ENCODE results near the gene MCF2L. TPM values are rescaled to one million over a fixed set of nuclear protein-coding genes. Genes with fewer than 3 reads are reported as not detected.
A peak's percentile ranks its signal among the peaks of the same experiment; 100 is the strongest.

Gene MCF2L
- total RNA-seq, 2 experiments from 2014 or later, result 6.5 to 7.4 TPM

DNA sequence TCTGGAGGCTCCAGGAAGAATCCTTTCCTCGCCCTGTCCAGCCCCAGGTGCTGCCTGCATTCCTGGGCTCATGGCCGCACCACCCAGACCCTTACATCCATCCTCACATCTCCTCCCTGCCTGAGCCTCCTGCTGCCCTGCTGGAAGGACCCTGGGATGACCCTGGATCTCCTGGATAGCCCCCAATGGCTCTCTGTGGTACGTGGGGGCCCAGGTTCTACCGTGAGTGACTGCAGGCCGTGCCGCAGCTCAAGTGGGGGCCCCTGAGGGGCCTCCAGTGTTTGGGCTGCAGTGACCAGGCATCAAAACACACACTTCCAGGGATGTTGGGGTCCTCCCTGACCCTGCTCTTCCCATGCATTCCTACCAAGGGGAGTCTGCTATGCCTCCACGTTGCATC, 8.3 kb upstream of the MCF2L start:
- Mint-ChIP-seq H3K36me3 (ENCODE audit: low read depth) (no peaks in the 10 kb centered on the region), H3K4me3 (no peak overlapping the region), H3K4me1 (ENCODE audit: low read depth) (no peaks in the 10 kb centered on the region), H3K9me3 (no peaks in the 10 kb centered on the region), H3K27me3 (ENCODE audit: low read depth) (no peaks in the 10 kb centered on the region), H3K27ac (no peak overlapping the region)
- intact Hi-C loops (cut with micrococcal nuclease), result no loop called here
- DNase-seq, result no peak
- CTCF ChIA-PET, result no interaction called here

DNA sequence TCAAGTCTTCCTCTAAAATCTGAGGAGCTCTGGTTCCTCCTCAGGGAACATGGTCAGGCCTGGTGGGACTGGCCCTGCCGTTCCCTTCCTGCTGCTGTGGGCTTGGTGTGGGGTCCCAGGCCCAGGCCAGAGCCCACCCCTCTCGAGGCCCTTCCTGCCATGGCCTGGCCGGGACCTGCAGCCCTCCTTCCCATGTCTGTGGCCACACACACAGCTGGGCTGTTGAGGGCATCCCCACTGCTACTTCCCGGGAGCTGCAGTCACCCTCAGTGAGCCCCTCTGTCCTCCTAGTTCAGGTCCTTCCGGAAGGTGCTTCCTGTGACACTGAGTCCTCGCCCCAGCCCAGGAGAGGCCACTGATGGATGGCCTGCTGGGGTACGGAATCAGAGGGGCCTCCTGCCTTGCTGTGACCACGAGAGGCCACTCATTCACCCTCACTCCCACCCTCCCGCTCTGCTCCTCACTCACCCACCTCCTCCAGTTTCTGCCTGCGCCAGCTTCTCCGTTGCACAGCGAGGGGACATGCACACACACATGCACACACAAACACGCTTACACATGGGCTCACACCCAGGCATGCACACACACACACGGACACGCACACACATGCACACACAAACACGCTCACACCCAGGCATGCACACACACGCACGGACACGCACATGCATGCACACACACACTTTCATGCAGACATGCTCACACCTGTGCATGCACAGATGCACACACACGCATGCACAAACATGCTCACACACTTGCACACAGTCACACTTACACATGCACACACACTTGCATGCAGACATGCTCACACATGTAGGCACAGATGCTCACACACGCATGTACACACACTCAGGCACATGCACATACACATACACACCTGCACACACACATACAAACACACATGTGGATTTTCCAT, 7.3 kb upstream of the MCF2L start:
- CTCF ChIA-PET, result no interaction called here
- H3K27ac Mint-ChIP-seq, result no peak overlapping the region
- no peaks in the 10 kb centered on the region for H3K27me3 Mint-ChIP-seq (ENCODE audit: low read depth)
- H3K36me3 Mint-ChIP-seq (ENCODE audit: low read depth), result peaks cover 1% of the 10 kb centered on the region
- H3K4me3 Mint-ChIP-seq, result no peak overlapping the region
- intact Hi-C loops (cut with micrococcal nuclease), result no loop called here
- no peak for DNase-seq
- no peaks in the 10 kb centered on the region for H3K4me1 Mint-ChIP-seq (ENCODE audit: low read depth)
- no peaks in the 10 kb centered on the region for H3K9me3 Mint-ChIP-seq

DNA sequence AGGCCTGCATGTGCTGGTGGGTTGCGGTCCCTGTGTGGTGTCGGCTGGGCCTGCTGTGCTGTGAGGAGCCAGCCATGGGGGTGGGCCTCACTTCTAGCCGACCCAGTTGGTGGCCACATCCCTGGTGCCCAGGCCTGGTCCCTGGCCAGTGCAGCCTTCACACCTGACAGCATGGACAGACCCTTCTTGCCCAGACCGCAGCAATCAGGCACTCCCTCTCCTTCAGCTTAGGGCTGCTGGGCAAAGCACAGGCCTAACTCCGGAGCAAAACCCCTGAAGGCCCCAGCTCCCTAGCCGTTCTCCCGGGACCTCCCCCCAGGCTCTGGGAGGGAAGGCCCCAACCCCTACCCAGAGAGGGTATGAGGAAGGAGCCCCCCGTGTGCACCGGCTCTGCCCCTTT, 6.6 kb upstream of the MCF2L start:
- intact Hi-C loops (cut with micrococcal nuclease), result no loop called here
- H3K9me3 Mint-ChIP-seq, result no peaks in the 10 kb centered on the region
- peaks cover 2% of the 10 kb centered on the region for H3K36me3 Mint-ChIP-seq (ENCODE audit: low read depth)
- no peak overlapping the region for H3K4me3 Mint-ChIP-seq
- no peak for DNase-seq
- H3K27ac Mint-ChIP-seq, result no peak overlapping the region
- CTCF ChIA-PET, result no interaction called here
- no peaks in the 10 kb centered on the region for H3K27me3 Mint-ChIP-seq (ENCODE audit: low read depth)
- H3K4me1 Mint-ChIP-seq (ENCODE audit: low read depth), result no peaks in the 10 kb centered on the region

DNA sequence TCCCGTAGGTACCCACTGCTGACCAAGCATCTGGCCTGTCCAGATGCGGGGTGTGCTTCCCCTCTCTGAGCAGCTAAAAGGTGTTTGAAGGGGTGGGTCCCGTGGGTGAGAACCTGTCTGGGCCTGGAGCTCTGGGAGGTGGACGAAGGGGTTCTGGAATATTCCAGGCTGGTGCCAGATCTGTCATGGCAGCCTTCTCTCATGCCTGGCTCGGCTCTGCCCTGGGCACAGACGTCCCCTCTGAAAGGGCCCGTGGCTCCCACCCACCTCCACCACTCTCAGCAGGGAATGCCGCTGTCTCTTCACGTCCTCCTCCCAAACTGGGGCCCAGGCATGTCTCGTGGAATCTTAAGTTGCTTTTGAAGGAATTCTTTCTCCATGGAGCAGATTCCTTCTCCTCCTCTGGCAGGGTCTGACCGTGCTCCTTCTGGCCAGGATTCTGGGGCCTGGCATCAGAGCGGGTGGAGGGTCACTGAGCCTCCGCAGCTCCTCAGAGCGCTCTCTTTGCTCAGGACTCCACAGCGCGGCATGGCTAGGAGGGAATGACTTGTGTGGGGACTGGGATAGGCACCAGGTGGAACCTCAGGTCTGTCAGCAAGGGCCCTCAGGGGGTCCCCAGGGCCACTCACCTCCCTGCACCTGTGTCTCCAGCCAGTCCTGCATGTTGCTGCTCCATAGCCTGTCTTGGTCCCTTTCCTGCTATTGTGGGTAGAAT, 5.9 kb upstream of the MCF2L start:
- intact Hi-C loops (cut with micrococcal nuclease), result no loop called here
- Mint-ChIP-seq H3K36me3 (ENCODE audit: low read depth) (peaks cover 2% of the 10 kb centered on the region), H3K4me3 (no peak overlapping the region), H3K27ac (no peak overlapping the region), H3K27me3 (ENCODE audit: low read depth) (no peaks in the 10 kb centered on the region), H3K4me1 (ENCODE audit: low read depth) (peaks cover 4% of the 10 kb centered on the region), H3K9me3 (no peaks in the 10 kb centered on the region)
- CTCF ChIA-PET, result no interaction called here
- no peak for DNase-seq

DNA sequence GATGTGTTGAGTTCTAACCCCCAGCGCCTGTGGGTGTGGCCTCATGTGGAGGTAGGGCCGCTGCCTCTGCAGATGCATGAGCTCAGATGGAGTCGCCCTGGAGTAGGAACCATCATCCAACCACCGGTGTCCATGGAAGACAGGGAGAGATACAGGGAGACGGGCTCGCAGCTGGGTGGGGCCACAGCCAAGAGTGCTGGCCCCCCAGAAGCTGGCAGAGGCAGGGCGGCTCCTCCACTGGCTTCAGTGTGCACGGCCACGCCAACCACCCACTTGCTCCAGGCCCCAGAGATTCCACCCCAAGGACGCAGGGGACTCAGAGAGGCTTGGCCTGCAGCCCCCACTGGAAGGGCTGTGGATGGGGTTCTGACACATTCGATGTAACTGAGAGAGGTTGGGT, 5.4 kb upstream of the MCF2L start:
- H3K36me3 Mint-ChIP-seq (ENCODE audit: low read depth), result peaks cover 2% of the 10 kb centered on the region
- intact Hi-C loops (cut with micrococcal nuclease), result no loop called here
- no peaks in the 10 kb centered on the region for H3K27me3 Mint-ChIP-seq (ENCODE audit: low read depth)
- H3K9me3 Mint-ChIP-seq, result no peaks in the 10 kb centered on the region
- no peak overlapping the region for H3K4me3 Mint-ChIP-seq
- no peak overlapping the region for H3K27ac Mint-ChIP-seq
- peaks cover 5% of the 10 kb centered on the region for H3K4me1 Mint-ChIP-seq (ENCODE audit: low read depth)
- CTCF ChIA-PET, result no interaction called here
- no peak for DNase-seq

DNA sequence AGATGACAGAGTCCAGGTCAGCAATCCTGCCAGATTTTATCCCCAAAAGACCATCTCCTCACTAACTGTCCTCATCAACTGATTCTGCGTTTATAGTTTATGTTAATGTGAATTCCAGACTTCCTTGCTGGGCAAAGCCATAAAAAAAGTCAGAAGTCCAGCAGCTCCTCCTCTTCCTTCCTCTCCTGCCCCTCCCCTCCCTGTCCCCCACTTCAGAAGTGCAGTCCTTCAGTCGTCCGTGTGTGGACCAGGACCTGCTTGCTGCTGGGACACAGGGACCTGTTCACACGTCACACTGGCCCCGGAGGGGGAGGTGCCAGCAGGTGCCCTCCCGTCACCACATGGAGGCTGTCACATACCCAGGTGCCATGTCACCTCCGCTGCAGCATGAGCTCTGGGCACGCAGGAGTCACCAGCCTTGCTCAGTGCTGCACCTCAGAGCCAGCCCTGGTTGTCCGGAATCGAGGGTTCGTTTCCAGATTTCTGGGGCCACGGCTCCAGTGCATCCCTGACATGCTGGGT, 4.0 kb upstream of the MCF2L start:
- intact Hi-C loops (cut with micrococcal nuclease), result no loop called here
- Mint-ChIP-seq H3K4me3 (no peak overlapping the region), H3K27ac (no peak overlapping the region), H3K27me3 (ENCODE audit: low read depth) (no peaks in the 10 kb centered on the region), H3K36me3 (ENCODE audit: low read depth) (peaks cover 2% of the 10 kb centered on the region), H3K9me3 (no peaks in the 10 kb centered on the region), H3K4me1 (ENCODE audit: low read depth) (peaks cover 14% of the 10 kb centered on the region)
- CTCF ChIA-PET, result interaction anchor here (1.0 kb wide), 1 partner anchor 10 kb away, joined by 3 read pairs; no protein-coding TSS in a partner anchor
- no peak for DNase-seq

DNA sequence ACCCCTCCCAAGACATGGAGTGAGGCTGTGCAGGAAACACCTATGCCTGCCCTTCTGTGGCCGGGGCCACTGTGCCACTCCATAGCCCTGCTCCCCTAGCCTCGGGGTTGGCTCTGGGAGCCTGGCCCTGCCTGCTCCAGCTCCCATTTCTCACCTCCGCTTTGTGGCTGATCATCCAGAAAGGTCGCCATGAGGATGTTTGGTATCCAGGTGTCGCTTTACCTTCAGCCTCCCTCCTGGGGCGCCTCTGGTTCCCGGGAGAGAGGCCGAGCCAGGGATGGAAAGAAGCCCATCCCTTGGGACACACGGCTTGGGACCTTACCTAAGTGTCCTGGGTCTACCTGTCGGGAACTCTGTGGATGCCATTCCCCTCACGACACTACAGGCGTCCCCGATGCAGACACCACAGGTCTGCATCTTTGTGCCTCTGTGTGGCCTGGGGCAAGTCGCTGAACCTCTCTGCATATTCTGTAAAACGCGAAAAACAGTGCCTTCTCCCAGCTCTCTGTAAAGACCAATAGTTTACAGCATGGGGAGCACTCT, 3.4 kb upstream of the MCF2L start:
- Mint-ChIP-seq H3K4me3 (no peak overlapping the region), H3K9me3 (no peaks in the 10 kb centered on the region), H3K27ac (no peak overlapping the region), H3K27me3 (ENCODE audit: low read depth) (no peaks in the 10 kb centered on the region), H3K36me3 (ENCODE audit: low read depth) (peaks cover 2% of the 10 kb centered on the region), H3K4me1 (ENCODE audit: low read depth) (peaks cover 19% of the 10 kb centered on the region)
- DNase-seq, result no peak
- CTCF ChIA-PET, result interaction anchor here (1.0 kb wide), 1 partner anchor 9 kb away, joined by 3 read pairs; no protein-coding TSS in a partner anchor
- intact Hi-C loops (cut with micrococcal nuclease), result no loop called here

DNA sequence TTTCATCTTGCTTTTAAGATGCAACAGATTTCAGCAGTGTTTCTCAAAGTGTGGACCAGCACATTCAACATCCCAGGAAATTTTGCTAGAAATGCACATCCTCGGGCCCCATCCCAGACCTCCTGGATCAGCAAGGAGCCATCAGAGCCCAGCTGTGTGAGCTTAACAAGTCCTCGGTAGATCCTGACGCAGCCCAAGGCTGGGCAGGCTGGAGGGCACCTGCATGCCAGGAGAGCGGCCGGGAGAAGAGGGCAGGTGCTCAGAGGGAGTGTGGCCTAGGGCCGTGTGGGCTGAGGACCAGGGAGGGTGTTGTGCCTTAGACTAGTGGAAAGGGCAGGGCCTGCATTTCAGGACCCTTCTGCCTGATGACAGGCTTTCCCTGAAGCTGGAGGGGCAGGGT, 2.2 kb upstream of the MCF2L start:
- Mint-ChIP-seq H3K36me3 (ENCODE audit: low read depth) (peaks cover 2% of the 10 kb centered on the region), H3K9me3 (no peaks in the 10 kb centered on the region), H3K4me3 (no peak overlapping the region), H3K4me1 (ENCODE audit: low read depth) (peaks cover 25% of the 10 kb centered on the region), H3K27me3 (ENCODE audit: low read depth) (no peaks in the 10 kb centered on the region), H3K27ac (no peak overlapping the region)
- CTCF ChIA-PET, result no interaction called here
- DNase-seq, result no peak
- intact Hi-C loops (cut with micrococcal nuclease), result no loop called here

DNA sequence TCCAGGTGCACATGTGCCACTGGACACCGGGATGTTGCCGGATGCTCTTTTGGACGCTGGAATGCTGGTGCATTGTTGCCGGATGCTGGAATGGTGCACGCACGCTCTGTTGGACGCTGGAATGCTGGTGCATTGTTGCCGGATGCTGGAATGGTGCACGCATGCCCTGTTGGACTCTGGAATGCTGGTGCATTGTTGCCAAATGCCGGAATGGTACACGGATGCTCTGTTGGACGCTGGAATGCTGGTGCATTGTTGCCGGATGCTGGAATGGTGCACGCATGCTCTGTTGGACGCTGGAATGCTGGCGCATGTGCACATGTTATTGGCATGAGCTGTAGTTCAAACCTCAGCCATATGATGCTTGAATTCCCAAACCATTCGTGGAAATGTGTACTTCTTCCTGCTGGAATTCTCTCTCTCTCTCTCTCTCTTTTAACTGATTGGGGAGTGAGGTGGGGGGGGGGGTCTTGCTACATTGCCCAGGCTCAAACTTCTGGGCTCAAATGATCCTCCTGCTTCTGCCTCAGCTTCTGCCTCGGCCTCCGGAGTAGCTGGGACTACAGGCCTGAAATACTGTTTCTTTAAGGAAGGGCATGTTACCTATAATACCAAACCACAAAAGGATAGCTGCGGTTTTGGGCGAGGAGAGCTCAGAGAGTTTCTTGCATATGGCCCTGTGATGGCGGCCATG, 1.2 kb upstream of the MCF2L start:
- no peaks in the 10 kb centered on the region for H3K9me3 Mint-ChIP-seq
- H3K27ac Mint-ChIP-seq, result no peak overlapping the region
- CTCF ChIA-PET, result interaction anchor here (0.8 to 1.3 kb wide), 5 partner anchors 25 to 64 kb away, joined by 3 to 5 read pairs (median 3); no protein-coding TSS in a partner anchor
- H3K4me3 Mint-ChIP-seq, result peak overlapping the region; percentile 91
- no peaks in the 10 kb centered on the region for H3K27me3 Mint-ChIP-seq (ENCODE audit: low read depth)
- intact Hi-C loops (cut with micrococcal nuclease), result loop anchor here (1.0 kb wide), 1 partner anchor 25 kb away; no protein-coding TSS in a partner anchor
- H3K36me3 Mint-ChIP-seq (ENCODE audit: low read depth), result peaks cover 2% of the 10 kb centered on the region
- DNase-seq, result no peak
- peaks cover 25% of the 10 kb centered on the region for H3K4me1 Mint-ChIP-seq (ENCODE audit: low read depth)

DNA sequence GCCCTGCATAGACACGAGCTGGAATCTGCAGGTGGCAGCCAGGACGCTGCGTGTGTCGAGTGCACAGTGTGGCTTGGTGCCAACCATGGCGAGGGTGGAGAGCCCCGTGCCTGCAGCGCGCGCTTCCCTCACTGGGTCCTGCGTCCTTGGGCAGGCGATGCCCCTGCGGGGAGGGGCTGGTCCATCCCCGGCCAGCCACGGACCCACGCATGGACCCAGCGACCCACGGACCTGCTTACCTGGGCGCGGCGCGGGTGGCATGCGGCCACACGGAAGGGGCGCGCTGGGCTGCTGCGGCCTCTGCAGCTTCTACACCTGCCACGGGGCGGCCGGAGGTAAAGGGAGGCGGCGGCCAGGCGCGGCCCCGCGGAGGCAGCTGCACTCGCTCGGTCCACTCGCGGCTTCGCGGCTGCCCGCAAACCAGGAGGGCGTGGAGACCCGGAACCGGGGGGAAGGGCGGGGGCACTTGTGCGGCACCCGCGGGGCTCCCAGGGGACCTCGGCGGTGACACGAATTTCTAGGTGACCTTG, 569 bp upstream of the MCF2L start:
- Mint-ChIP-seq H3K36me3 (ENCODE audit: low read depth) (peaks cover 2% of the 10 kb centered on the region), H3K4me1 (ENCODE audit: low read depth) (peaks cover 25% of the 10 kb centered on the region), H3K4me3 (peak overlapping the region; percentile 91), H3K27ac (no peak overlapping the region), H3K9me3 (no peaks in the 10 kb centered on the region), H3K27me3 (ENCODE audit: low read depth) (no peaks in the 10 kb centered on the region)
- CTCF ChIA-PET, result interaction anchor here (0.8 to 1.3 kb wide), 5 partner anchors 25 to 63 kb away, joined by 3 to 5 read pairs (median 3); no protein-coding TSS in a partner anchor
- intact Hi-C loops (cut with micrococcal nuclease), result loop anchor here (1.0 kb wide), 1 partner anchor 25 kb away; no protein-coding TSS in a partner anchor
- DNase-seq, result peak; percentile 59

DNA sequence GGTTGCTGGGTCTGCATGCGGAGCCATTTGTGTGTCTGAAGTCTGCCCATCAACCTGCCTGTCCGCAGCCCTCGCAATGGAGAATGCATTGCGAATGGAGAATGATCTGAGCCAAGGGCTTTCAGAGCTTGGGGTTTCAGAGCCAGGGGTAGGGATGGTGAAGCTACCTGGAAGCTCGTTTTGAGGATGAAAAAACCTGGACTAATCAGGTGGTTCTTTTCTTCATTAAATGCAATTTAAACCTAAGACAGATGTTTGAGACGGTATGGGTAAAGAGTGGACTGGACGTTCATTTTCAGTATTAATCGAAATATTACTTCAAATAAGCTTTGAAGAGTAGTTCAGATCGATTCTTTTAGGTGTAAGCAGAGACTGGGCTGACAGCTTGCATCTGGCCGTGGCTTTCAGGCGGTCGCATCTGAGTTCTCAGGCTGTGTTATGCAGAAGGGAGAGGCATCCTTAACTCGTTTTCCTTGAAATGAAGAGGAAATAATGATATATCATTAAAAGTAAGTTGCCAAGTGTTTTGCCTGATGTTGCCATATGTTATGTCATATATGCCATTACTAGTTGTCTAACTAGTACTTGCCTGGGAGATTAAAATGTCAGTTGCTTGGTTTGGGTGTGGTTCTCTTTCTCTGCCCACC, 801 bp downstream of the MCF2L start:
- Mint-ChIP-seq H3K4me1 (ENCODE audit: low read depth) (peaks cover 25% of the 10 kb centered on the region), H3K36me3 (ENCODE audit: low read depth) (peaks cover 5% of the 10 kb centered on the region), H3K9me3 (no peaks in the 10 kb centered on the region), H3K4me3 (peak overlapping the region; percentile 91), H3K27ac (peak overlapping the region; percentile 74), H3K27me3 (ENCODE audit: low read depth) (no peaks in the 10 kb centered on the region)
- no peak for DNase-seq
- intact Hi-C loops (cut with micrococcal nuclease), result loop anchor here (1.0 kb wide), 2 partner anchors 59 to 238 kb away; partner anchors contain the start of gene PCID2
- CTCF ChIA-PET, result interaction anchor here (0.6 to 1.0 kb wide), 4 partner anchors 27 to 60 kb away, joined by 3 to 4 read pairs (median 3); no protein-coding TSS in a partner anchor
